Daoy (cell line): Measurements from ENCODE around the gene ACR. TPM values are rescaled to one million over a fixed set of nuclear protein-coding genes. Genes with fewer than 3 reads are reported as not detected.

Source experiments
- DNase-seq: peaks from one replicate; pipeline ENCODE4 v3.0.0-alpha.2; 2015; ENCODE audit warnings: low read depth
- total RNA-seq: library from RNA; depleted of rRNA; stranded (reverse); fragments of >200 nt; shearing (Covaris generic); gene quantifications from 2 replicates; pipeline ENCODE4 v1.2.3, GENCODE V29; 2014

Gene ACR
- total RNA-seq, 1 experiment from 2014 or later: not detected

- DNase-seq: no peak
These were observed 34.9 kb upstream of the ACR start for GRCh38 chr22:50702821-50703725.

- no peak for DNase-seq
These were observed 34.1 kb upstream of the ACR start for GRCh38 chr22:50703726-50704509.

DNA sequence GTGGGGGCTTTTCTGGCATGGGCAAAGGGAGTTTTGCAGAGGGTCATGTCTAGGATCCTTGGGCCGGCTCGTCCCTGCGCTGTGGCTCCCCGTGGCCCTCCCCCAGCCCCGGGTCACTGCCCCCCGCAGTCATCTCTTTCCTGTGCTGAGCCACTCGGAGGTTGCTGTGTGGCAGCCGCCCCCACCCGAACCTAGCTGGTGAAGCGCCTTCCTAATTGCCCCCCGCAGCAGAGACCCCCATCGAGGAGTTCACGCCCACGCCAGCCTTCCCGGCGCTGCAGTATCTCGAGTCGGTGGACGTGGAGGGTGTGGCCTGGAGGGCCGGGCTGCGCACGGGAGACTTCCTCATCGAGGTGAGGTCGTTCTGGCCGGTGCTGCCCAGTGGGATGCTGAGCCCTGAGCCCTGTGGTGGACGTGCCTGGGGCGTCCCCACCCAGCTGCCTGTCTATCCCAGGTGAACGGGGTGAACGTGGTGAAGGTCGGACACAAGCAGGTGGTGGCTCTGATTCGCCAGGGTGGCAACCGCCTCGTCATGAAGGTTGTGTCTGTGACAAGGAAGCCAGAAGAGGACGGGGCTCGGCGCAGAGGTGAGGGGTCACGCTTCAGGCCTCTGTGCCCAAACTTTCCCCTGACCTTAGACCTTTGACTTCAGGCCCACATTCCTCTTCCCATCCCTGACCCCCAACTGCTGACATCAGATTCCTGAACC, 33.3 kb upstream of the ACR start:
- DNase-seq: no peak

- no peak for DNase-seq
These were observed 32.7 kb upstream of the ACR start for GRCh38 chr22:50705219-50705691.

- no peak for DNase-seq
These were observed 32.1 kb upstream of the ACR start for GRCh38 chr22:50705851-50706351.

DNA sequence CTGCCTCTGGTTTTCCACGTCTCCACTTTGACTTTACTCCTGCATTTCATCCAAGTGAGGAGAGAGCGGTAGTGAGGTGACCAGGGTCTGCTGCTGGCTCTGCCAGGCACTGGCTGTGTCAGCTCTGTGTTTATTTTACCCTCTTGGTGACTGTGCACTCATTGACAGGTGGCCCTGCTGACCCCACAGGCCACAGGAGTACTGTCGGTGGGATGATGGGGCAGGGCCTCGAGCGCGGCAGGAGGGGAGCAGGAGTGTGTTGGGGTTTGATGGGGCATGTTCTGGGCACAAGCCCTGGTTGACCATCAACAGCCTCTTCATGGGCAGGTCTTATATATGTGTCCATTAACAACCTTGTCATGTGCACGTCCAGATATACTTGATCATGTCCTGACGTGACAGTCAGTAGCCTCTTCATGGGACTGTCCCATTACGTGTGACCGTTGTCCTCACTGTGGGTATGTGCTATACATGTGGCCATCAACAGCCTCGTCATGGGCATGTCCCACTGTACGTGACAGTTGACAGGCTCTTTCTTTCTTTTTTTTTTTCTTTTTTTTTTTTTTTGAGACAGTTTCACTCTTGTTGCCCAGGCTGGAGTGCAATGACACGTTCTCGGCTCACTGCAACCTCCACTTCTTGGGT, 31.4 kb upstream of the ACR start:
- no peak for DNase-seq

GRCh38 chr22:50708474-50708873, 29.5 kb upstream of the ACR start:
- DNase-seq: no peak

DNA sequence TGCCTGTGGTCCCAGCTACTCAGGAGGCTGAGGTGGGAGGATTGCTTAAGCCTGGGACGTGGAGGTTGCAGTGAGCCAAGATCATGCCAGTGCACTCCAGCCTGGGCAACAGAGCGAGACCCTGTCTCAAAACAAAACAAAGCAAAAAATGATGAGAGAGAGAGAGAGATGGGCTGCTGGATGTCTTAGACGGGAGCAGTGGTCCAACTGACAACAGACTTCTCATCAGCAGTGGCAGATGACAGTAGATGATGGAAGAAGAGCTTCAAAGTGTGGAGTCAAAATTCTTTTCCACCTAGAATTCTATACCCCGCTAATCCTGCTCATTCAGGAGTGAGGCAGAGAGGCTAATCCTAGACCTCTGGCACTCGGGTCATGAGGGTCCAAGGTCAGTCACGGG, 29.0 kb upstream of the ACR start:
- DNase-seq: no peak

DNA sequence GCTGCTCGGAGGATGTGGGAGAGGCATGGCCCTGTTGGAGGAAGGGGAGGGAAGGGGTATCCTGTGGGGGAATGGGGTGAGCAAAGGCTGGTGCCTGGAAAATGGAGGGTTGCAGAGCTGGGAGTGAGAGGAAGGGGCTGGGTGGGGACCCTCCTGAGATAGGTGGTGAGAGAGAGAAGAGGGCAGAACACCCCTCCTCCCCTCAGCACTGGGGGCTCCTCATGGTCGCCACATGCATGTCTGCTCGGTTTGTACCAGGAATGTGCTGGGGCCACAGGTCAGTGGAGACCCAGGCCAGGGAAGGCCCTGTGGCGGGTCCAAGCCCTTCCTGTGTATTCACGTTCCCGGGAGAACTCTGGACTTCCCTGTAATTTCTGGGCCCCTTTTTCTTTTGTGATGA, 27.8 kb upstream of the ACR start:
- DNase-seq: no peak

- DNase-seq: no peak
These were observed 27.1 kb upstream of the ACR start for GRCh38 chr22:50710886-50711285.

GRCh38 chr22:50711446-50712340, 26.3 kb upstream of the ACR start:
- no peak for DNase-seq

GRCh38 chr22:50712341-50713007, 25.5 kb upstream of the ACR start:
- no peak for DNase-seq

DNA sequence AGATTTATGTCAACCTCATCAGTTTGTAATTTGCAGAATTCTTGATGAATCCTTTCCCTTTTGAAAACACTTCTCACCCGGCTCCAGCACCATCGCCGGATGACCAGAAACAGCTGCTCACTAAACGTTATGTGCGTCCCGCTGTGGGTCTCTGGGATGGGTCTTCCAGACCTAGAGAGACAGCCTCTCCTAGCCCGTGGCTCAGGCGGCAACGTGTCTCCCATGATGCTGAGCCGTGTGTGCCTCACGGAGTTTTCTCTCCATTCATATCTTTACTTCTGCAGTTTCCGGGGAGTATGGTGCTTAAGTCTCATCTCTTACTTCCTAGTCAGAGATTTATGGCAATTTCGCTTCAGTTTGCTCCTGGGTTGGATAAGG, 25.0 kb upstream of the ACR start:
- DNase-seq: no peak

- no peak for DNase-seq
These were observed 24.4 kb upstream of the ACR start for GRCh38 chr22:50713571-50714056.

DNA sequence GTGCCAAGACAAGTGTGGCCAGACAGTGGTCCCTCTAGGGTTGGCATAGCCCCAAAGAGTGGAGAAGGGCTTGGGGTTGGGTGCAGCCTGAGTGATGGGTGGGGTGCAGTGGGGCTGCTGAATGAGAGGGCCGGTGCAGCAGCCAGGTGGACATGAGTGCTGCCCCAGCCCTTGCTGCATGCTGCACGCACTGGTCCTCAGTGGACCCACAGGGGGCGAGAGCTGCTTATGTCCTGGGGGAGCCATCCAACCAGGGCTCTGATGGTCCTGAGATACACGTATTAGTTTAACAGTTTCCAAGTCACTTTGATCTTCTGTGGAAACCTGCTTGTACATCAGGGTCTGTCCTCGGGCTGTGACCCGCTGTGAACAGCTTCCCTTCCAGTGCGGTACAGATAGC, 23.9 kb upstream of the ACR start:
- DNase-seq: no peak

DNA sequence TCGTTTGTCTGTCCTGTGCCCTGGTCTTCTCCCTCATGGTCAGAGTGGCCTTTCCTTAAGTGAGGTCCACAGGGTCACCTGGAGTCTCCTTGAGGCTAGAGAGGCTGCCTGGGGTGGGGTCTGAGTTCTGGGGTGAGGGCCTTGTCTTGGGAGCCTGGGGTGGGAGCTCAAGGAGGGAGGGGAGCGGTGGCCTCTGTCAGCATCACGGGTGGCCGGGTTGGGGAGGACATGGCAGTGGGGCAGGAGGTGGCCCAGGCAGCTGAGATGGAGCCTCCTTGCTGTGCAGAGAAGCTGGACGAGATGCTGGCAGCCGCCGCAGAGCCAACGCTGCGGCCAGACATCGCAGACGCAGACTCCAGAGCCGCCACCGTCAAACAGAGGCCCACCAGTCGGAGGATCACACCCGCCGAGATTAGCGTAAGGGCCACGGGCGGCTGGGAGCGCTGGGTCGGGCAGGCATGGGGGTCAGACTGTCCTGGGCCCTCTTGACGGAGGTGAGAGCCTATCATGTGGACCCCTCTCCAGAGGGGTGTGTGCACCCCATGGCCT, 23.3 kb upstream of the ACR start:
- DNase-seq: no peak

DNA sequence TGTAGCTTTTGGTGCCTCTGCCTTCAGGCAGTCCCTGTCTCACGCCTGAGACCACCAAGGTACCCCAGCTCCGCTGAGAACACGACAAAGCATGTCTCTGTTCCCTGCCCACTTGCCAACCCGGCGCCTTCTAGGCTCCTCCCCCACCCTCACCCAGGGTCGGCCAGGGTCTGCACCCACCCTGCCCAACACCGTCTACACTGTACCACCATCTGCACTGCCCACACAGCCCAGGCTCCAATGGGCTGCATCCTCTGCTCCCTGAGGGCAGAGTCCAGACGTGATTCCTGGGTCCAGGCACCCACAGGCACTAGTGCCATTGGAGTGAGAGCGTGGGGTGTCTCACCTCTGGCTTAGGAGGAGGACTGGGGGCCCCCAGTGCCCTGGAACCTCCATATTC, 22.8 kb upstream of the ACR start:
- DNase-seq: no peak

DNA sequence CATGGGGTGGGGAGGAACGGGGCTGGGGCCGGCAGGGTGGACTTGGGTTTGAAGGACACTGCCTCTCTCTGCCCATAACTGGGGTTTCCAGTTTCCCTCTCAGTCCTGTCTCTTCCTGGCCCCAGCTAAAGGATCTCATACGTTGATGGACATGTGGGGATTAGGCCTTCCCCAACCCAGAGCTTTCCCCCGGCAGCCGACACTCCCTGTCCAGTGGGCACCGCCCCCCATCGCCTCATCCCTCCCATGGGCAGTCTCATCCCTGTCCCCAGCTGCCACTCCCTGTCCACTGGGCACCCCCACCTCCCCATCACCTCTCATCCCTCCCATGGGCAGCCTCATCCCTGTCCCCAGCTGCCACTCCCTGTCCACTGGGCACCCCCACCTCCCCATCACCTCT, 22.2 kb upstream of the ACR start:
- DNase-seq: no peak

DNA sequence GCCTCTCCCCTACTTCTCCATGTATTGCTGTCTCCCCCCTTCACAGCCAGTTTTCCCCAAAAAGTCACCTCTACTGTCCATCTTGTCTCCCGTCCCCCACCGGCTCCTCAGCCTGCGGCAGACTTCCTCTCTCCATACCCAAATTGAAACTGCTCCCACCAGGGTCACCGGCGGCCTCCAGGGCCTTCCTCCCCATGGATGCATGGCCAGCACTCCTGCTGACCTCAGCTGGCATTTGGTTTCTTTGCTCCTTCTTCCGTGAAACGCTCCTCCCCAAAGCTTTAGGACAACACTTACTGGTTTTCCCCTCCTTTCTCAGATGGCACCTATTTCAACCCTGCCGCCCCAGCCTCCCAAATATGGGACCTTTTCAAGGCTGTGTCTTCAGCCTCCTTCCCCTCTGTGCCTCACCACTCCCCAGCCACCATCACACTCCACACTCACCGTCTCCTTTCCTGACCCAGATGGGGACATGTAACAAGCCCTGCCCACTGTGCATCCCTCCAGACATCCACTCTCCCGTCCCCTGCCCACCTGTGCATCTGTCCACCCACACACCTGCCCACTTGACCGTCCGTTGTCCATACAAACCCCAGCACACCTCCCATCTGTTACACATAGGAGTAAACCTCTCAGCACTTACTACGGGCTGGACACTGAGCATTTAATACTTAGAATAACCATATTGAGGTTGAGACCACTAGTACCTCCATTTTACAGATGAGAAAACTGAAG, 21.5 kb upstream of the ACR start:
- no peak for DNase-seq
